GM12878 (cell line): ENCODE results near the gene HOOK2. TPM values are rescaled to one million over a fixed set of nuclear protein-coding genes. Genes with fewer than 3 reads are reported as not detected.

Experiments
- ATF2 ChIP-seq: IDR thresholded peaks from 2 replicates; pipeline ENCODE4 v1.6.1; 2012; ENCODE audit warnings: low read length, inconsistent platforms
- BCLAF1 ChIP-seq: fragments of 450-650 bp; IDR thresholded peaks from 2 replicates; pipeline ENCODE4 v1.6.1; 2017; ENCODE audit warnings: antibody characterized with exemption, mild to moderate bottlenecking, moderate library complexity
- BMI1 ChIP-seq: fragments of 450-650 bp; IDR thresholded peaks from 2 replicates; pipeline ENCODE4 v1.6.1; 2016; ENCODE audit warnings: mild to moderate bottlenecking, moderate library complexity, borderline replicate concordance
- BRCA1 ChIP-seq: IDR thresholded peaks from 2 replicates; pipeline ENCODE4 v1.6.1; 2011; ENCODE audit warnings: low read depth, low read length, improper control_type of control experiment
- CHD2 ChIP-seq: IDR thresholded peaks from 2 replicates; pipeline ENCODE4 v1.6.1; 2011; ENCODE audit warnings: low read depth, low read length, improper control_type of control experiment, borderline replicate concordance
- EGR1 ChIP-seq, 2 experiments: IDR thresholded peaks; 1 replicate in 1 of 2; 2 replicates in 1 of 2; pipeline ENCODE4 v1.6.1; 2011 to 2012; ENCODE audit warnings: low read depth in 2 of 2, low read length in 2 of 2, borderline replicate concordance in 1 of 2, mild to moderate bottlenecking in 1 of 2, moderate library complexity in 1 of 2
- FOXM1 ChIP-seq: IDR thresholded peaks from 2 replicates; pipeline ENCODE4 v1.6.1; 2012; ENCODE audit warnings: low read depth, mild to moderate bottlenecking, inconsistent platforms, low read length, moderate library complexity
- HSF1 ChIP-seq: fragments of 150-350 bp; IDR thresholded peaks from 2 replicates; pipeline ENCODE4 v1.6.1; 2014; ENCODE audit warnings: mild to moderate bottlenecking, low read depth, low read length
- IRF4 ChIP-seq: IDR thresholded peaks from 2 replicates; pipeline ENCODE4 v1.6.1; 2011; ENCODE audit warnings: low read depth, low read length
- JUNB ChIP-seq: IDR thresholded peaks from 2 replicates; pipeline ENCODE4 v1.6.1; 2016; ENCODE audit warnings: antibody characterized with exemption, mild to moderate bottlenecking
- LARP7 ChIP-seq: fragments of 450-650 bp; IDR thresholded peaks from 2 replicates; pipeline ENCODE4 v1.6.1; 2017; ENCODE audit warnings: mild to moderate bottlenecking
- MEF2A ChIP-seq: IDR thresholded peaks from 2 replicates; pipeline ENCODE4 v1.6.1; 2011; ENCODE audit warnings: low read depth, mild to moderate bottlenecking, low read length, moderate library complexity; ENCODE audit not compliant: insufficient read depth
- NFYB ChIP-seq: IDR thresholded peaks from 2 replicates; pipeline ENCODE4 v1.6.1; 2011; ENCODE audit warnings: low read depth, mild to moderate bottlenecking, low read length, improper control_type of control experiment, moderate library complexity; ENCODE audit not compliant: insufficient read depth
- SIN3A ChIP-seq: IDR thresholded peaks from 2 replicates; pipeline ENCODE4 v1.6.1; 2012; ENCODE audit warnings: low read depth, low read length, improper control_type of control experiment
- SMAD1 ChIP-seq: fragments of 450-650 bp; IDR thresholded peaks from 2 replicates; pipeline ENCODE4 v1.6.1; 2018; ENCODE audit warnings: mild to moderate bottlenecking, low read depth; ENCODE audit not compliant: partially characterized antibody
- STAT3 ChIP-seq: IDR thresholded peaks from 2 replicates; pipeline ENCODE4 v1.6.1; 2011; ENCODE audit warnings: low read depth, low read length, improper control_type of control experiment
- YBX1 ChIP-seq: fragments of 450-650 bp; IDR thresholded peaks from 2 replicates; pipeline ENCODE4 v1.6.1; 2016; ENCODE audit warnings: antibody characterized with exemption
- ZBTB33 ChIP-seq: fragments of 450-650 bp; IDR thresholded peaks from 2 replicates; pipeline ENCODE4 v1.6.1; 2017; ENCODE audit warnings: mild to moderate bottlenecking
- ZBTB4 ChIP-seq: fragments of 450-650 bp; formaldehyde crosslinking; IDR thresholded peaks from 2 replicates; pipeline ENCODE4 v1.4.0; 2022; ENCODE audit warnings: mild to moderate bottlenecking, moderate library complexity
- polyA plus RNA-seq, 11 experiments: library from polyadenylated mRNA; depleted of rRNA in 4 of 11; unstranded in 6 of 11; stranded (reverse) in 5 of 11; fragments of >200 nt; fragmentation: Nextera tagmentation in 4 of 11; fragmentation: Illumina TruSeq in 1 of 11; extraction: Ambion mirVana in 4 of 11; extraction: Trizol in 1 of 11; gene quantifications; 1 replicate in 1 of 11; 2 replicates in 10 of 11; pipeline versions ENCODE4 v1.2.1 to v1.2.3, GENCODE V29; 2011 to 2016; ENCODE audit warnings: inconsistent platforms in 2 of 11, missing spikeins in 2 of 11, low read depth in 1 of 11
- total RNA-seq, 4 experiments: library from RNA; depleted of rRNA in 3 of 4; stranded (reverse); fragments of >200 nt in 3 of 4; fragmentation: Illumina TruSeq in 1 of 4; extraction: Trizol in 1 of 4; gene quantifications; 2 replicates each; pipeline versions ENCODE4 v1.2.1 to v1.2.3, GENCODE V29; 2013 to 2021

Gene HOOK2
- total and polyA plus RNA-seq, 10 of the 15 experiments (the other 5 are each of a cell fraction or from before 2014, with no cell fraction given), result 1.5 to 9.6 (median 6.2) TPM

GRCh38 chr19:12806242-12807081 lies 31.1 kb upstream of the HOOK2 start, which contains the start of gene RNASEH2A (continued):
- TF ChIP-seq EGR1 (IDR thresholded peaks at IDR 0.05; ENCODE audit: borderline replicate concordance in 1 of 2, low read depth in 2 of 2, low read length in 2 of 2), result peak; percentile 65 to 100; a peak in 2 of 3 replicates
- no peak for TF ChIP-seq IRF4
- no peak for TF ChIP-seq SMAD1
- TF ChIP-seq CHD2, result peak; percentile 52; the same call in 1 of the 2 replicates
- TF ChIP-seq YBX1, result no peak
- TF ChIP-seq BRCA1, result no peak
- no peak for TF ChIP-seq NFYB
- no peak for TF ChIP-seq FOXM1
- TF ChIP-seq ZBTB4 (CRISPR knock-in tag), result no peak
- TF ChIP-seq HSF1, result no peak
- TF ChIP-seq BMI1, result no peak
- TF ChIP-seq SIN3A, result peak; percentile 91; the same call in 1 of the 2 replicates
- TF ChIP-seq MEF2A, result no peak
- TF ChIP-seq ATF2, result no peak
- TF ChIP-seq JUNB, result no peak
- no peak for TF ChIP-seq ZBTB33
- no peak for TF ChIP-seq STAT3
- no peak for TF ChIP-seq BCLAF1
- peak; percentile 77 for TF ChIP-seq LARP7
